Gastroesophageal sphincter (tissue), 3 donors: ENCODE data around the gene TUBAL3.

ENCODE experiments used
- CTCF ChIP-seq, 4 experiments: fragments of 200-600 bp in 2 of 4; fragments of 450-650 bp in 2 of 4; sonication (generic) in 1 of 4; IDR thresholded peaks; one replicate each; pipeline ENCODE4 v1.5.1; 2017 to 2019; ENCODE audit warnings: antibody characterized with exemption in 4 of 4, mild to moderate bottlenecking in 2 of 4, moderate library complexity in 2 of 4
- EP300 ChIP-seq: sonication (generic); formaldehyde crosslinking; IDR thresholded peaks from one replicate; pipeline ENCODE4 v1.6.1; 2017; ENCODE audit warnings: antibody characterized with exemption, mild to moderate bottlenecking

- TF ChIP-seq EP300 (no peak), CTCF (IDR thresholded peaks at IDR 0.05) (no peak)
Observed at GRCh38 chr10:5423771-5424170, 19.1 kb upstream of the TUBAL3 start.
